ENCODE data around the gene ZBTB21.
"Not testable (repeated sequence)": the region's sequence is repeated elsewhere in the genome, so short reads cannot be mapped to it uniquely, and the experiment has no call there.

ZBTB21 gene

GRCh38 chr21:41951876-41952567 lies 58.1 kb downstream of the ZBTB21 start:
- no peak overlapping the region for H2BK12ac ChIP-seq (ENCODE audit: low read length)
- no peak overlapping the region for H2AFZ ChIP-seq (ENCODE audit: low read length)
- no peak overlapping the region for H3K9ac ChIP-seq (ENCODE audit: low read depth, low read length, poor library complexity)
- no peak overlapping the region for H3K14ac ChIP-seq (ENCODE audit: low read length)
- peaks cover 0 to 21% (median 2%) of the 10 kb centered on the region in 3 experiments for H3K27me3 ChIP-seq (ENCODE audit: control insufficient read depth in 3 of 3, insufficient read depth in 3 of 3, low read depth in 1 of 3, low read length in 3 of 3)
- no peak overlapping the region for H2BK5ac ChIP-seq (ENCODE audit: low read length)
- H4K91ac ChIP-seq (ENCODE audit: low read depth, low read length, poor library complexity): no peak overlapping the region
- peak overlapping the region; percentile 91 for H3K4me2 ChIP-seq (ENCODE audit: insufficient read depth, low read length, poor library complexity, severe bottlenecking)
- no peak overlapping the region for H3K4ac ChIP-seq (ENCODE audit: low read length)
- no peak overlapping the region for H4K8ac ChIP-seq (ENCODE audit: low read depth, low read length)
- H2BK15ac ChIP-seq (ENCODE audit: low read length): no peak overlapping the region
- no peak overlapping the region for H2AK5ac ChIP-seq (ENCODE audit: low read depth, low read length)
- H3K4me3 ChIP-seq (ENCODE audit: low read length in 2 of 2): peak overlapping the region in 1 of 2 donors; percentile 60
- DNase-seq (ENCODE audit: low spot score): no peak
- H3K9me3 ChIP-seq (replicated peaks in 1 of 2; ENCODE audit: control insufficient read depth in 2 of 2, insufficient read depth in 1 of 2, low read depth in 1 of 2, low read length in 2 of 2): peaks cover 0 to 8% of the 10 kb centered on the region in 2 donors
- H3K23ac ChIP-seq (ENCODE audit: low read depth, low read length, poor library complexity): no peak overlapping the region
- H3K36me3 ChIP-seq (replicated peaks in 1 of 2; ENCODE audit: control insufficient read depth in 2 of 2, insufficient read depth in 2 of 2, low read length in 2 of 2): no peaks in the 10 kb centered on the region
- no CpG with 5 or more reads among the region's 5 CpGs for WGBS, 2 donors (ENCODE audit: extremely low coverage in 2 of 2, insufficient read length in 2 of 2, insufficient replicate concordance in 1 of 2)
- peaks cover 12% of the 10 kb centered on the region for H3K79me1 ChIP-seq (ENCODE audit: low read depth, low read length)
- no peak overlapping the region for H2BK120ac ChIP-seq (ENCODE audit: low read depth, low read length)
- H3K4me1 ChIP-seq (ENCODE audit: control insufficient read depth in 2 of 2, insufficient read depth in 1 of 2, low read depth in 1 of 2, low read length in 2 of 2): peaks cover 9 to 25% of the 10 kb centered on the region in 2 donors
- H3K27ac ChIP-seq (replicated peaks; ENCODE audit: low read length): no peak overlapping the region
- no peak overlapping the region for H3K18ac ChIP-seq (ENCODE audit: low read length)

GRCh38 chr21:41950941-41951351 lies 59.2 kb downstream of the ZBTB21 start:
- peaks cover 9 to 25% of the 10 kb centered on the region in 2 donors for H3K4me1 ChIP-seq (ENCODE audit: control insufficient read depth in 2 of 2, insufficient read depth in 1 of 2, low read depth in 1 of 2, low read length in 2 of 2)
- WGBS, 2 donors (ENCODE audit: extremely low coverage in 2 of 2, insufficient read length in 2 of 2, insufficient replicate concordance in 1 of 2): no CpG with 5 or more reads among the region's 14 CpGs

DNA sequence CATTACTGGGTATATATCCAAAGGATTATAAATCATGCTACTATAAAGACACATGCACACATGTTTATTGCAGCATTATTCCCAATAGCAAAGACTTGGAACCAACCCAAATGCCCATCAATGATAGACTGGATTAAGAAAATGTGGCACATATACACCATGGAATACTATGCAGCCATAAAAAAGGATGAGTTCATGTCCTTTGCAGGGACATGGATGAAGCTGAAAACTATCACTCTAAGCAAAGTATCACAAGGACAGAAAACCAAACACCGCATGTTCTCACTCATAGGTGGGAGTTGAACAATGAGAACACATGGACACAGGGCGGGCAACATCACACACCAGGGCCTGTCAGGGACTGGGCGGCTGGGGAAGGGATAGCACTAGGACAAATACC lies 60.5 kb downstream of the ZBTB21 start:
- peaks cover 0 to 15% (median 2%) of the 10 kb centered on the region in 3 experiments for H3K27me3 ChIP-seq (ENCODE audit: control insufficient read depth in 3 of 3, insufficient read depth in 3 of 3, low read depth in 1 of 3, low read length in 3 of 3)
- not testable (repeated sequence) for H3K9ac ChIP-seq (ENCODE audit: low read depth, low read length, poor library complexity); H2BK12ac ChIP-seq (ENCODE audit: low read length); H2BK15ac ChIP-seq (ENCODE audit: low read length); H3K27ac ChIP-seq (replicated peaks; ENCODE audit: low read length); H3K9me3 ChIP-seq (replicated peaks in 1 of 2; ENCODE audit: control insufficient read depth in 2 of 2, insufficient read depth in 1 of 2, low read depth in 1 of 2, low read length in 2 of 2); H3K4me2 ChIP-seq (ENCODE audit: insufficient read depth, low read length, poor library complexity, severe bottlenecking); H3K79me1 ChIP-seq (ENCODE audit: low read depth, low read length); H2BK5ac ChIP-seq (ENCODE audit: low read length); H2BK120ac ChIP-seq (ENCODE audit: low read depth, low read length); H2AFZ ChIP-seq (ENCODE audit: low read length); H2AK5ac ChIP-seq (ENCODE audit: low read depth, low read length); H3K23ac ChIP-seq (ENCODE audit: low read depth, low read length, poor library complexity); H3K4me3 ChIP-seq (ENCODE audit: low read length in 2 of 2); H3K18ac ChIP-seq (ENCODE audit: low read length); H3K4ac ChIP-seq (ENCODE audit: low read length); H4K8ac ChIP-seq (ENCODE audit: low read depth, low read length); H4K91ac ChIP-seq (ENCODE audit: low read depth, low read length, poor library complexity); DNase-seq (ENCODE audit: low spot score); H3K14ac ChIP-seq (ENCODE audit: low read length); H3K36me3 ChIP-seq (replicated peaks in 1 of 2; ENCODE audit: control insufficient read depth in 2 of 2, insufficient read depth in 2 of 2, low read length in 2 of 2)
- WGBS, 2 donors (ENCODE audit: extremely low coverage in 2 of 2, insufficient read length in 2 of 2, insufficient replicate concordance in 1 of 2): no CpG with 5 or more reads among the region's 3 CpGs
- H3K4me1 ChIP-seq (ENCODE audit: control insufficient read depth in 2 of 2, insufficient read depth in 1 of 2, low read depth in 1 of 2, low read length in 2 of 2): peaks cover 9 to 21% of the 10 kb centered on the region in 2 donors

More at GRCh38 chr21:41950941-41951351, 59.2 kb downstream of the ZBTB21 start:
- Histone ChIP-seq H3K9me3 (replicated peaks in 1 of 2; ENCODE audit: control insufficient read depth in 2 of 2, insufficient read depth in 1 of 2, low read depth in 1 of 2, low read length in 2 of 2) (peaks cover 0 to 8% of the 10 kb centered on the region in 2 donors), H3K14ac (ENCODE audit: low read length) (no peak overlapping the region), H2BK12ac (ENCODE audit: low read length) (no peak overlapping the region), H3K4me2 (ENCODE audit: insufficient read depth, low read length, poor library complexity, severe bottlenecking) (peak overlapping the region; percentile 21), H3K23ac (ENCODE audit: low read depth, low read length, poor library complexity) (no peak overlapping the region), H3K27me3 (ENCODE audit: control insufficient read depth in 3 of 3, insufficient read depth in 3 of 3, low read depth in 1 of 3, low read length in 3 of 3) (peaks cover 0 to 21% (median 2%) of the 10 kb centered on the region in 3 experiments), H3K18ac (ENCODE audit: low read length) (no peak overlapping the region), H3K9ac (ENCODE audit: low read depth, low read length, poor library complexity) (no peak overlapping the region), H3K79me1 (ENCODE audit: low read depth, low read length) (peaks cover 12% of the 10 kb centered on the region), H2BK120ac (ENCODE audit: low read depth, low read length) (no peak overlapping the region), H4K91ac (ENCODE audit: low read depth, low read length, poor library complexity) (no peak overlapping the region), H2AFZ (ENCODE audit: low read length) (no peak overlapping the region), H3K36me3 (replicated peaks in 1 of 2; ENCODE audit: control insufficient read depth in 2 of 2, insufficient read depth in 2 of 2, low read length in 2 of 2) (no peaks in the 10 kb centered on the region), H3K4ac (ENCODE audit: low read length) (no peak overlapping the region), H2BK15ac (ENCODE audit: low read length) (no peak overlapping the region), H4K8ac (ENCODE audit: low read depth, low read length) (no peak overlapping the region), H3K27ac (replicated peaks; ENCODE audit: low read length) (no peak overlapping the region), H2AK5ac (ENCODE audit: low read depth, low read length) (no peak overlapping the region), H2BK5ac (ENCODE audit: low read length) (no peak overlapping the region), H3K4me3 (ENCODE audit: low read length in 2 of 2) (no peak overlapping the region)
- DNase-seq (ENCODE audit: low spot score): no peak

- Histone ChIP-seq H2BK120ac (ENCODE audit: low read depth, low read length) (no peak overlapping the region), H4K8ac (ENCODE audit: low read depth, low read length) (no peak overlapping the region), H3K9ac (ENCODE audit: low read depth, low read length, poor library complexity) (no peak overlapping the region), H3K14ac (ENCODE audit: low read length) (peak overlapping the region; percentile 60), H2BK15ac (ENCODE audit: low read length) (no peak overlapping the region), H2BK5ac (ENCODE audit: low read length) (no peak overlapping the region), H2AK5ac (ENCODE audit: low read depth, low read length) (peak overlapping the region; percentile 24), H4K91ac (ENCODE audit: low read depth, low read length, poor library complexity) (no peak overlapping the region), H3K4me1 (ENCODE audit: control insufficient read depth in 2 of 2, insufficient read depth in 1 of 2, low read depth in 1 of 2, low read length in 2 of 2) (peaks cover 6 to 15% of the 10 kb centered on the region in 2 donors), H3K27ac (replicated peaks; ENCODE audit: low read length) (no peak overlapping the region), H3K4me3 (ENCODE audit: low read length in 2 of 2) (no peak overlapping the region), H3K9me3 (replicated peaks in 1 of 2; ENCODE audit: control insufficient read depth in 2 of 2, insufficient read depth in 1 of 2, low read depth in 1 of 2, low read length in 2 of 2) (peaks cover 2% of the 10 kb centered on the region in 2 donors), H3K4ac (ENCODE audit: low read length) (no peak overlapping the region), H3K36me3 (replicated peaks in 1 of 2; ENCODE audit: control insufficient read depth in 2 of 2, insufficient read depth in 2 of 2, low read length in 2 of 2) (no peaks in the 10 kb centered on the region), H3K27me3 (ENCODE audit: control insufficient read depth in 3 of 3, insufficient read depth in 3 of 3, low read depth in 1 of 3, low read length in 3 of 3) (peaks cover 0 to 12% (median 2%) of the 10 kb centered on the region in 3 experiments), H3K79me1 (ENCODE audit: low read depth, low read length) (peaks cover 4% of the 10 kb centered on the region), H2AFZ (ENCODE audit: low read length) (no peak overlapping the region), H2BK12ac (ENCODE audit: low read length) (no peak overlapping the region), H3K23ac (ENCODE audit: low read depth, low read length, poor library complexity) (no peak overlapping the region), H3K4me2 (ENCODE audit: insufficient read depth, low read length, poor library complexity, severe bottlenecking) (no peak overlapping the region), H3K18ac (ENCODE audit: low read length) (peak overlapping the region; percentile 48)
- WGBS, 2 donors (ENCODE audit: extremely low coverage in 2 of 2, insufficient read length in 2 of 2, insufficient replicate concordance in 1 of 2): no CpG with 5 or more reads among the region's 11 CpGs
- DNase-seq (ENCODE audit: low spot score): no peak
Observed at GRCh38 chr21:41948901-41949300, 61.3 kb downstream of the ZBTB21 start.

All from neuronal stem cell (in vitro differentiated cells).